ENCODE measurements around the gene RAX.

GRCh38 chr18:59229191-59229590, 44.1 kb downstream of the RAX start:
- TF ChIP-seq CTCF (IDR thresholded peaks at IDR 0.05): no peak
- TF ChIP-seq EZH2 (IDR thresholded peaks at IDR 0.05; ENCODE audit: borderline replicate concordance, insufficient read depth, low read depth, low read length, poor library complexity, severe bottlenecking): no peak
